Panc1 (cell line): ENCODE measurements around the gene DHPS. TPM values are rescaled to one million over a fixed set of nuclear protein-coding genes. Genes with fewer than 3 reads are reported as not detected.

ENCODE experiments used
- ATAC-seq: fragments of 200-7000 bp; cut with Tn5 transposase; 2 replicates; pipeline ENCODE4 v1.9.1; 2020; ENCODE audit warnings: mild to moderate bottlenecking, moderate library complexity
- BruUV-seq: library from RNA; stranded (reverse); fragments of 400-500 nt; replicated peaks from 2 replicates; lab custom pipeline; 2021; lab: Mats Ljungman, UMichigan
- CTCF ChIA-PET: fragments of 300-600 bp; sonication (Branson Sonifier 250); formaldehyde crosslinking; loops from one replicate; lab custom pipeline; 2022; ENCODE audit warnings: antibody characterized with exemption; lab: Charles Lee
- POLR2A ChIA-PET: fragments of 300-600 bp; sonication (Branson Sonifier 250); formaldehyde crosslinking; loops from one replicate; lab custom pipeline; 2022; ENCODE audit warnings: antibody characterized with exemption; lab: Charles Lee
- DNase-seq: peaks from one replicate; pipeline ENCODE4 v3.0.0-alpha.2; 2010; ENCODE audit warnings: low read depth, low spot score
- H3K27ac ChIP-seq: 2 replicates; pipeline ENCODE4 v1.5.1; 2011; ENCODE audit warnings: mild to moderate bottlenecking, low read length, inconsistent platforms
- H3K27me3 ChIP-seq: fragments of 200-500 bp; sonication (Bioruptor generic); 2 replicates; pipeline ENCODE4 v1.6.0; 2014; ENCODE audit warnings: low read length, inconsistent platforms; ENCODE audit not compliant: control insufficient read depth, insufficient read depth
- H3K36me3 ChIP-seq: fragments of 200-500 bp; sonication (Bioruptor generic); 2 replicates; pipeline ENCODE4 v1.5.1; 2014; ENCODE audit warnings: inconsistent platforms, mild to moderate bottlenecking, low read length, moderate library complexity; ENCODE audit not compliant: control insufficient read depth, insufficient read depth
- H3K4me1 ChIP-seq: 2 replicates; pipeline ENCODE4 v1.5.1; 2011; ENCODE audit warnings: inconsistent platforms, mild to moderate bottlenecking, low read length, moderate library complexity; ENCODE audit not compliant: control insufficient read depth, insufficient read depth
- H3K4me3 ChIP-seq, 2 experiments: 2 replicates each; pipeline ENCODE4 v1.5.1; 2011 to 2012; ENCODE audit warnings: low read depth in 2 of 2, low read length in 2 of 2, mild to moderate bottlenecking in 2 of 2, inconsistent platforms in 1 of 2, moderate library complexity in 1 of 2
- H3K9me3 ChIP-seq: fragments of 200-500 bp; sonication (Bioruptor generic); 2 replicates; pipeline ENCODE4 v1.5.1; 2014; ENCODE audit warnings: low read depth, mild to moderate bottlenecking, inconsistent platforms, low read length, moderate library complexity; ENCODE audit not compliant: control insufficient read depth, insufficient read depth
- CTCF ChIP-seq: fragments of 450-650 bp; IDR thresholded peaks from 2 replicates; pipeline ENCODE4 v1.5.1; 2017; ENCODE audit warnings: mild to moderate bottlenecking
- POLR2AphosphoS5 ChIP-seq: IDR thresholded peaks from 2 replicates; pipeline ENCODE4 v1.6.1; 2012; ENCODE audit warnings: mild to moderate bottlenecking, low read depth, low read length, moderate library complexity
- SIN3A ChIP-seq: IDR thresholded peaks from 2 replicates; pipeline ENCODE4 v1.6.1; 2012; ENCODE audit warnings: low read depth, mild to moderate bottlenecking, low read length, moderate library complexity, borderline replicate concordance; ENCODE audit not compliant: insufficient read depth
- TCF7L2 ChIP-seq: IDR thresholded peaks from 2 replicates; pipeline ENCODE4 v1.6.1; 2011; ENCODE audit warnings: mild to moderate bottlenecking, low read depth, low read length, inconsistent platforms
- in situ Hi-C: cut with HindIII; loops from 2 replicates; pipeline ENCODE4 v1.10.0; 2016; ENCODE audit warnings: low sequenced_read_pairs, low pct_unique_long_range_greater_than_20kb
- intact Hi-C: fragments of 100-400 bp; cut with micrococcal nuclease; formaldehyde crosslinking; loops from one replicate; pipeline ENCODE4 v1.10.0; 2022; ENCODE audit not compliant: unreplicated experiment
- total RNA-seq: library from RNA; stranded (reverse); gene quantifications from one replicate; pipeline ENCODE4 v1.2.1, GENCODE V29; 2021; ENCODE audit not compliant: unreplicated experiment
- TF ChIP-seq, protein P1 (sequence below), 2 experiments: IDR thresholded peaks; 2 replicates each; pipeline ENCODE4 v1.6.1; 2011 to 2012; ENCODE audit warnings: low read depth in 2 of 2, control low read depth in 1 of 2, low read length in 1 of 2, mild to moderate bottlenecking in 1 of 2, moderate library complexity in 1 of 2; ENCODE audit not compliant: insufficient read depth in 1 of 2

The DHPS gene
- total RNA-seq, 1 experiment from 2014 or later, result 76.9 TPM

DNA sequence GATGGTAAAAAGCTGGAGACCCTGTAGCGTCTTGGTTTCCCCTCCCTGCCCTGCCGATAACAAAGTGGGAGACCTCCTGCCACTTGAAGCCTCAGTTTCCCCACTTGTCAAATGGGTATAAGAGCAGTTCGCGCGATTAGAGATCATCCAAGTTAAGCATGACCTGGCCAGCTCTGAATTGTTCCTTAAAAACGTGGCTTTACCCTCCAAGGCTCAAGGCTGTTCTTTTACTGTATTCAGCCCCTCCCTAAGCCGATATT, 41.6 kb upstream of the DHPS start:
- peak overlapping the region; percentile 98 for H3K27ac ChIP-seq
- TF ChIP-seq CTCF (no peak), SIN3A (no peak), TCF7L2 (no peak), POLR2AphosphoS5 (no peak)
- TF ChIP-seq, protein P1, sequence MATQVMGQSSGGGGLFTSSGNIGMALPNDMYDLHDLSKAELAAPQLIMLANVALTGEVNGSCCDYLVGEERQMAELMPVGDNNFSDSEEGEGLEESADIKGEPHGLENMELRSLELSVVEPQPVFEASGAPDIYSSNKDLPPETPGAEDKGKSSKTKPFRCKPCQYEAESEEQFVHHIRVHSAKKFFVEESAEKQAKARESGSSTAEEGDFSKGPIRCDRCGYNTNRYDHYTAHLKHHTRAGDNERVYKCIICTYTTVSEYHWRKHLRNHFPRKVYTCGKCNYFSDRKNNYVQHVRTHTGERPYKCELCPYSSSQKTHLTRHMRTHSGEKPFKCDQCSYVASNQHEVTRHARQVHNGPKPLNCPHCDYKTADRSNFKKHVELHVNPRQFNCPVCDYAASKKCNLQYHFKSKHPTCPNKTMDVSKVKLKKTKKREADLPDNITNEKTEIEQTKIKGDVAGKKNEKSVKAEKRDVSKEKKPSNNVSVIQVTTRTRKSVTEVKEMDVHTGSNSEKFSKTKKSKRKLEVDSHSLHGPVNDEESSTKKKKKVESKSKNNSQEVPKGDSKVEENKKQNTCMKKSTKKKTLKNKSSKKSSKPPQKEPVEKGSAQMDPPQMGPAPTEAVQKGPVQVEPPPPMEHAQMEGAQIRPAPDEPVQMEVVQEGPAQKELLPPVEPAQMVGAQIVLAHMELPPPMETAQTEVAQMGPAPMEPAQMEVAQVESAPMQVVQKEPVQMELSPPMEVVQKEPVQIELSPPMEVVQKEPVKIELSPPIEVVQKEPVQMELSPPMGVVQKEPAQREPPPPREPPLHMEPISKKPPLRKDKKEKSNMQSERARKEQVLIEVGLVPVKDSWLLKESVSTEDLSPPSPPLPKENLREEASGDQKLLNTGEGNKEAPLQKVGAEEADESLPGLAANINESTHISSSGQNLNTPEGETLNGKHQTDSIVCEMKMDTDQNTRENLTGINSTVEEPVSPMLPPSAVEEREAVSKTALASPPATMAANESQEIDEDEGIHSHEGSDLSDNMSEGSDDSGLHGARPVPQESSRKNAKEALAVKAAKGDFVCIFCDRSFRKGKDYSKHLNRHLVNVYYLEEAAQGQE (IDR thresholded peaks at IDR 0.05; ENCODE audit: insufficient read depth in 1 of 2, low read depth in 2 of 2, low read length in 1 of 2), result no peak
- BruUV-seq, result no TSS peak
- ATAC-seq (no peak; the same call in 1 of the 2 replicates), DNase-seq (no peak)
- intact Hi-C loops (no loop called here), in situ Hi-C loops (no loop called here)
- no peaks in the 10 kb centered on the region for H3K9me3 ChIP-seq
- peak overlapping the region; percentile 83 to 96 for H3K4me3 ChIP-seq
- CTCF ChIA-PET, result interaction anchor here (0.5 kb wide), 1 partner anchor 526 kb away, joined by 7 read pairs; no protein-coding TSS in a partner anchor
- POLR2A ChIA-PET, result interaction anchor here (1.4 kb wide), 2 partner anchors 11 to 14 kb away, joined by 4 read pairs; partner anchors contain the start of genes GET3 and TRIR
- H3K4me1 ChIP-seq, result peaks cover 5% of the 10 kb centered on the region
- no peaks in the 10 kb centered on the region for H3K27me3 ChIP-seq
- peaks cover 3% of the 10 kb centered on the region for H3K36me3 ChIP-seq

DNA sequence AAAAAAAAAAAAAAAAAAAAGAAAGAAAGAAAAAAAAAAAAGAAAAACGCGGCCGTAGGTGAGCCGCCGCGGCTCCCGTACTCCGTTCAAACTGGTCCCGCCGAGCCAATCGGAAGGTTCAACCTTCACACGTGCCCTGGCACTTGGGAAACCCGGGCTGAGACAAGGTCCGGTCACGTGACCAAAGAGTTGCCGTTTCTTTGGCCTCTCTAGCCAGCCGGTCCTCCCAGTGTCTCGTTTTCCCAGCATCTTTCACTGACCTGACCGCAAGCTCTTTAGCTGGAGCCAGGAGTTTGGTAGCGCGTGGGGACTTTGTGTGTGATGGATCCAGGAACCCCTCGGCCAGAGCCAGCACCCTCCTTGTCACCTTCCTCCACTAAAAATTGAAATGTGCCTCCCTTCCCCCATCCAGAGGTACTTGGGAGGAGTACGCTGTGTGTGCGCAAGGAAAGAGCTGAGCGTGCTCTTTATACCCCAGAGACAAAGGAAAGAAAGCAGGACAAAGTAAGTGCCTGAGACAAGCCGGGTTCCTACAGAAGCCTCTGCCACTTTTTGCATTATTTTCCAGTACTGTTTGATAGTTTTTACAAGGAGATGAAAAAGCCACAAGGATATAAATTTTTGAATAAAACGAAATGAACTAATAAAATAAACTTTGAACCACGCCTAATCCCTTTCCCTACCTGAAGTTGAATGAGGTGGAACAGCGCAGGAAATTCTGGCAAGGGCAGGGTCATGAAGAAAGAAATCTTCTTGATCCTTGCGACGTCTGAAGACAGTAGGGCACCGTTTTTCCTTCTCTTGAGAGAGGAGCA, 41.1 kb upstream of the DHPS start:
- Histone ChIP-seq H3K27me3 (no peaks in the 10 kb centered on the region), H3K4me1 (peaks cover 5% of the 10 kb centered on the region), H3K9me3 (no peaks in the 10 kb centered on the region), H3K27ac (peak overlapping the region; percentile 98), H3K4me3 (peak overlapping the region; percentile 83 to 96), H3K36me3 (peaks cover 3% of the 10 kb centered on the region)
- BruUV-seq, result TSS peak; percentile 99
- intact Hi-C loops (no loop called here), in situ Hi-C loops (no loop called here)
- ATAC-seq (peak; percentile 83), DNase-seq (peak; percentile 87)
- POLR2A ChIA-PET, result interaction anchor here (0.6 to 1.4 kb wide), 3 partner anchors 9 to 14 kb away, joined by 4 to 8 read pairs (median 4); partner anchors contain the start of genes GET3 and TRIR
- TF ChIP-seq CTCF, result no peak
- 0 out of 2 replicates have a peak, but pooled peaks have one; percentile 68 for TF ChIP-seq SIN3A
- TF ChIP-seq, protein P1 (IDR thresholded peaks at IDR 0.05; ENCODE audit: insufficient read depth in 1 of 2, low read depth in 2 of 2, low read length in 1 of 2), result no peak
- TF ChIP-seq TCF7L2, result peak; percentile 86
- TF ChIP-seq POLR2AphosphoS5, result peak; percentile 89
- CTCF ChIA-PET, result interaction anchor here (0.5 kb wide), 1 partner anchor 526 kb away, joined by 7 read pairs; no protein-coding TSS in a partner anchor
